ENCODE results near the gene DENND5B.

DNA sequence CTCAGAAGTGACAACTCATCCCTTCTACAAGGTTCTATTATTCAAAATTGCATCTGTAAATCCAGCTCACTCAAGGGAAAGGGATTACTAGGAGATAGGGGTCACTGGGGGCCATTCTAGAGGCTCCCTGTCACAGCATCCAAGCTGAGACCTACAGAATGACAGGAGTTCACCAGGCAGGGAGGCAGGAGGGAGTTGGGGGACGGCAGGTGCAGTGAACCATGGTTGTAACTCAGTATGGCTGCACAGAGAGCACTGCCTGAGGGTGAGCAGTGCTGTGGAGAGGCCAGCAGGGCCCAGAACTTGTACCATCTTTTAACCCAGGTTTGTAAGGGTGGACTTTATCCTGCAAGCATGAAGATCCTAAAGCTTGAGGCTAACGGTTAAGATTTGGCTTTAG lies 227.1 kb downstream of the DENND5B start:
- no peak for TF ChIP-seq POLR2AphosphoS5 (IDR thresholded peaks at IDR 0.05; ENCODE audit: low read depth)
- TF ChIP-seq, protein P1, sequence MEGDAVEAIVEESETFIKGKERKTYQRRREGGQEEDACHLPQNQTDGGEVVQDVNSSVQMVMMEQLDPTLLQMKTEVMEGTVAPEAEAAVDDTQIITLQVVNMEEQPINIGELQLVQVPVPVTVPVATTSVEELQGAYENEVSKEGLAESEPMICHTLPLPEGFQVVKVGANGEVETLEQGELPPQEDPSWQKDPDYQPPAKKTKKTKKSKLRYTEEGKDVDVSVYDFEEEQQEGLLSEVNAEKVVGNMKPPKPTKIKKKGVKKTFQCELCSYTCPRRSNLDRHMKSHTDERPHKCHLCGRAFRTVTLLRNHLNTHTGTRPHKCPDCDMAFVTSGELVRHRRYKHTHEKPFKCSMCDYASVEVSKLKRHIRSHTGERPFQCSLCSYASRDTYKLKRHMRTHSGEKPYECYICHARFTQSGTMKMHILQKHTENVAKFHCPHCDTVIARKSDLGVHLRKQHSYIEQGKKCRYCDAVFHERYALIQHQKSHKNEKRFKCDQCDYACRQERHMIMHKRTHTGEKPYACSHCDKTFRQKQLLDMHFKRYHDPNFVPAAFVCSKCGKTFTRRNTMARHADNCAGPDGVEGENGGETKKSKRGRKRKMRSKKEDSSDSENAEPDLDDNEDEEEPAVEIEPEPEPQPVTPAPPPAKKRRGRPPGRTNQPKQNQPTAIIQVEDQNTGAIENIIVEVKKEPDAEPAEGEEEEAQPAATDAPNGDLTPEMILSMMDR (IDR thresholded peaks at IDR 0.05; ENCODE audit: insufficient read depth, low read length), result no peak
